Measurements from ENCODE around the gene TLCD2. TPM values are rescaled to one million over a fixed set of nuclear protein-coding genes. Genes with fewer than 3 reads are reported as not detected.
A peak's percentile ranks its signal among the peaks of the same experiment; 100 is the strongest.
"Not testable (repeated sequence)": the region's sequence is repeated elsewhere in the genome, so short reads cannot be mapped to it uniquely, and the experiment has no call there.

Gene TLCD2
- total RNA-seq, 1 experiment from 2014 or later: 1.3 TPM

GRCh38 chr17:1743088-1743439, 32.9 kb upstream of the TLCD2 start:
- DNase-seq: no peak
- no peaks in the 10 kb centered on the region for H3K27me3 ChIP-seq
- no peaks in the 10 kb centered on the region for H3K9me3 ChIP-seq (replicated peaks)

GRCh38 chr17:1742371-1743087, 32.4 kb upstream of the TLCD2 start, which contains the start of gene SERPINF2:
Gene SERPINF2 (plus strand): TSS chr17:1742871. CDS start chr17:1744996, 2,125 bp downstream.
- no peak for DNase-seq
- no peaks in the 10 kb centered on the region for H3K9me3 ChIP-seq (replicated peaks)
- no peak within 1 kb of the TSS for H3K27ac ChIP-seq
- no peaks in the 10 kb centered on the region for H3K4me1 ChIP-seq
- H3K4me3 ChIP-seq: no peak within 1 kb of the TSS
- H3K27me3 ChIP-seq: no peaks in the 10 kb centered on the region
- no peaks in the 10 kb centered on the region for H3K36me3 ChIP-seq

More at GRCh38 chr17:1743088-1743439, 32.9 kb upstream of the TLCD2 start:
- Histone ChIP-seq H3K4me1 (no peaks in the 10 kb centered on the region), H3K4me3 (no peak overlapping the region), H3K36me3 (no peaks in the 10 kb centered on the region), H3K27ac (no peak overlapping the region)

GRCh38 chr17:1741899-1742298, 31.7 kb upstream of the TLCD2 start:
- H3K27ac ChIP-seq; H3K36me3 ChIP-seq; H3K4me3 ChIP-seq; H3K4me1 ChIP-seq; DNase-seq; H3K9me3 ChIP-seq (replicated peaks); H3K27me3 ChIP-seq: not testable (repeated sequence)

- no peak overlapping the region for H3K27ac ChIP-seq
- H3K27me3 ChIP-seq: no peaks in the 10 kb centered on the region
- H3K9me3 ChIP-seq (replicated peaks): no peaks in the 10 kb centered on the region
- DNase-seq: no peak
- peaks cover 8% of the 10 kb centered on the region for H3K4me1 ChIP-seq
- no peaks in the 10 kb centered on the region for H3K36me3 ChIP-seq
- no peak overlapping the region for H3K4me3 ChIP-seq
Measured at GRCh38 chr17:1737531-1738291, 27.5 kb upstream of the TLCD2 start.

- no peak overlapping the region for H3K4me3 ChIP-seq
- H3K9me3 ChIP-seq (replicated peaks): no peaks in the 10 kb centered on the region
- no peaks in the 10 kb centered on the region for H3K36me3 ChIP-seq
- no peaks in the 10 kb centered on the region for H3K27me3 ChIP-seq
- H3K27ac ChIP-seq: no peak overlapping the region
- peaks cover 12% of the 10 kb centered on the region for H3K4me1 ChIP-seq
- peak; percentile 66 to 71 for DNase-seq
Measured at GRCh38 chr17:1736348-1737281, 26.4 kb upstream of the TLCD2 start.

- Histone ChIP-seq H3K4me3 (no peak overlapping the region), H3K27me3 (no peaks in the 10 kb centered on the region), H3K27ac (no peak overlapping the region), H3K36me3 (no peaks in the 10 kb centered on the region), H3K9me3 (replicated peaks) (no peaks in the 10 kb centered on the region), H3K4me1 (peaks cover 12% of the 10 kb centered on the region)
- DNase-seq: no peak
Measured at GRCh38 chr17:1735834-1736347, 25.7 kb upstream of the TLCD2 start.

- DNase-seq: no peak
- no peaks in the 10 kb centered on the region for H3K36me3 ChIP-seq
- no peaks in the 10 kb centered on the region for H3K27me3 ChIP-seq
- no peaks in the 10 kb centered on the region for H3K9me3 ChIP-seq (replicated peaks)
- H3K4me3 ChIP-seq: no peak overlapping the region
- peaks cover 15% of the 10 kb centered on the region for H3K4me1 ChIP-seq
- no peak overlapping the region for H3K27ac ChIP-seq
Measured at GRCh38 chr17:1735418-1735817, 25.2 kb upstream of the TLCD2 start.

- Histone ChIP-seq H3K9me3 (replicated peaks) (no peaks in the 10 kb centered on the region), H3K4me3 (no peak overlapping the region), H3K27ac (peak overlapping the region; percentile 64), H3K4me1 (peaks cover 16% of the 10 kb centered on the region), H3K36me3 (no peaks in the 10 kb centered on the region), H3K27me3 (no peaks in the 10 kb centered on the region)
- DNase-seq: no peak
Measured at GRCh38 chr17:1733759-1734158, 23.6 kb upstream of the TLCD2 start.

- no peaks in the 10 kb centered on the region for H3K36me3 ChIP-seq
- H3K4me3 ChIP-seq: no peak overlapping the region
- peak; percentile 78 to 82 for DNase-seq
- no peaks in the 10 kb centered on the region for H3K27me3 ChIP-seq
- H3K4me1 ChIP-seq: peaks cover 16% of the 10 kb centered on the region
- H3K27ac ChIP-seq: peak overlapping the region; percentile 64
- H3K9me3 ChIP-seq (replicated peaks): no peaks in the 10 kb centered on the region
Measured at GRCh38 chr17:1732833-1733321, 22.7 kb upstream of the TLCD2 start.

GRCh38 chr17:1732241-1732832, 22.2 kb upstream of the TLCD2 start:
- peaks cover 16% of the 10 kb centered on the region for H3K4me1 ChIP-seq

GRCh38 chr17:1731194-1731506, 21.0 kb upstream of the TLCD2 start:
- no peaks in the 10 kb centered on the region for H3K36me3 ChIP-seq

More at GRCh38 chr17:1732241-1732832, 22.2 kb upstream of the TLCD2 start:
- no peak overlapping the region for H3K4me3 ChIP-seq
- no peak for DNase-seq
- H3K27me3 ChIP-seq: no peaks in the 10 kb centered on the region
- no peaks in the 10 kb centered on the region for H3K9me3 ChIP-seq (replicated peaks)
- H3K27ac ChIP-seq: peak overlapping the region; percentile 64
- H3K36me3 ChIP-seq: no peaks in the 10 kb centered on the region

GRCh38 chr17:1730326-1731193, 20.4 kb upstream of the TLCD2 start:
- H3K9me3 ChIP-seq (replicated peaks): no peaks in the 10 kb centered on the region
- peak overlapping the region; percentile 79 for H3K27ac ChIP-seq
- H3K4me1 ChIP-seq: peaks cover 16% of the 10 kb centered on the region
- DNase-seq: peak; percentile 69 to 70
- H3K36me3 ChIP-seq: no peaks in the 10 kb centered on the region
- H3K4me3 ChIP-seq: no peak overlapping the region
- no peaks in the 10 kb centered on the region for H3K27me3 ChIP-seq

More at GRCh38 chr17:1731194-1731506, 21.0 kb upstream of the TLCD2 start:
- Histone ChIP-seq H3K27me3 (no peaks in the 10 kb centered on the region), H3K4me1 (peaks cover 16% of the 10 kb centered on the region), H3K9me3 (replicated peaks) (no peaks in the 10 kb centered on the region), H3K4me3 (no peak overlapping the region), H3K27ac (peak overlapping the region; percentile 79)
- DNase-seq: no peak

GRCh38 chr17:1729966-1730325, 19.8 kb upstream of the TLCD2 start:
- Histone ChIP-seq H3K36me3 (no peaks in the 10 kb centered on the region), H3K9me3 (replicated peaks) (no peaks in the 10 kb centered on the region), H3K4me3 (no peak overlapping the region), H3K27ac (no peak overlapping the region), H3K4me1 (peaks cover 16% of the 10 kb centered on the region), H3K27me3 (no peaks in the 10 kb centered on the region)
- DNase-seq: no peak

Measured in SJCRH30 (cell line).